NT2/D1 (cell line): ENCODE data around the gene CLTC.

Experiments used
- DNase-seq: peaks from one replicate; pipeline ENCODE4 v3.0.0-alpha.2; 2011; ENCODE audit warnings: low read depth, low spot score
- H3K27me3 ChIP-seq: 2 replicates; pipeline ENCODE4 v1.6.0; 2011; ENCODE audit warnings: mild to moderate bottlenecking; ENCODE audit not compliant: insufficient read length, insufficient read depth
- H3K36me3 ChIP-seq: 2 replicates; pipeline ENCODE4 v1.6.1; 2011; ENCODE audit warnings: mild to moderate bottlenecking, low read length, mixed read lengths; ENCODE audit not compliant: insufficient read depth, insufficient read length
- H3K4me1 ChIP-seq: 2 replicates; pipeline ENCODE4 v1.5.1; 2011; ENCODE audit not compliant: insufficient read depth, insufficient read length
- H3K4me3 ChIP-seq: 2 replicates; pipeline ENCODE4 v1.5.1; 2011; ENCODE audit warnings: low read depth; ENCODE audit not compliant: insufficient read length
- H3K9ac ChIP-seq: 2 replicates; pipeline ENCODE4 v1.6.0; 2011; ENCODE audit warnings: low read depth; ENCODE audit not compliant: insufficient read length
- H3K9me3 ChIP-seq: 2 replicates; pipeline ENCODE4 v1.5.1; 2011; ENCODE audit warnings: mild to moderate bottlenecking, low read length; ENCODE audit not compliant: insufficient read depth
- SUZ12 ChIP-seq: IDR thresholded peaks from 2 replicates; pipeline ENCODE4 v1.6.1; 2011; ENCODE audit not compliant: insufficient read length, insufficient read depth; ENCODE audit errors: extremely low read depth
- YY1 ChIP-seq: IDR thresholded peaks from 2 replicates; pipeline ENCODE4 v1.6.1; 2011; ENCODE audit not compliant: insufficient read length, insufficient read depth
- ZNF274 ChIP-seq: IDR thresholded peaks from 2 replicates; pipeline ENCODE4 v1.6.1; 2011; ENCODE audit warnings: mild to moderate bottlenecking, low read depth, low read length

CLTC gene

DNA sequence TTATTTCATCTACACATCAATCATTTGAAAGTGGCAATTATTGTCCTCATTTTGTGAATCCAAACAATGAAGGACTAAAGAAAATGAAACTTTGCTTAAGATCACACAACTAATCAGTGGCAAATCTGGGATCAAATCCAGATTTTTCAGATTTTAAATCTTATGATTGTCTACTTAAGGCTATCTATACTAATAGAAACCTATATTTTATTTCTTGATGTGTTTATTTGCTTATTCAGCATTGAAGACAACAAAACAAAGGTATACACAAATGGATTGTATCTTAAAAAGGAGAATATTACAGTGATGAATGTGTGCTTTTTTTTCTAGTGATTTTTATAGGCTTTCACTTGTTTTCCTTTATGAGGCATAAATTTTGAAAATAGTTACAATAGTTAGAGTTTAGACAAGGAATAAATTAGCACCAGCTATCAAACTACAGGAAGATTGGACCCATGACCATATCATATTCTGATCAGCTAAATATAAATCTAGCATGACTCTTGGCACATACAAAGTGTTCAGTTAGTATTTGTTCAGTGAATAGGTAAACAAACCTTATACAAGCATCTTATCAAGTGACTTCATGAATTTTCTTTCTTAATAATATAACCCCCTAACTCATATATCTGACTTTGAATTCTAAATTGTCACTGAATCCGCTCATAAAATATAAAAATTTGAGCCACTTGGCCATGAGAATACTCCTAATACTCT, 108.3 kb downstream of the CLTC start:
- Histone ChIP-seq H3K4me3 (no peak overlapping the region), H3K27me3 (no peaks in the 10 kb centered on the region), H3K36me3 (peaks cover 6% of the 10 kb centered on the region), H3K9ac (no peak overlapping the region), H3K4me1 (no peaks in the 10 kb centered on the region), H3K9me3 (no peaks in the 10 kb centered on the region)
- no peak for TF ChIP-seq ZNF274
- TF ChIP-seq SUZ12 = no peak
- TF ChIP-seq YY1 = no peak
- DNase-seq = no peak

DNA sequence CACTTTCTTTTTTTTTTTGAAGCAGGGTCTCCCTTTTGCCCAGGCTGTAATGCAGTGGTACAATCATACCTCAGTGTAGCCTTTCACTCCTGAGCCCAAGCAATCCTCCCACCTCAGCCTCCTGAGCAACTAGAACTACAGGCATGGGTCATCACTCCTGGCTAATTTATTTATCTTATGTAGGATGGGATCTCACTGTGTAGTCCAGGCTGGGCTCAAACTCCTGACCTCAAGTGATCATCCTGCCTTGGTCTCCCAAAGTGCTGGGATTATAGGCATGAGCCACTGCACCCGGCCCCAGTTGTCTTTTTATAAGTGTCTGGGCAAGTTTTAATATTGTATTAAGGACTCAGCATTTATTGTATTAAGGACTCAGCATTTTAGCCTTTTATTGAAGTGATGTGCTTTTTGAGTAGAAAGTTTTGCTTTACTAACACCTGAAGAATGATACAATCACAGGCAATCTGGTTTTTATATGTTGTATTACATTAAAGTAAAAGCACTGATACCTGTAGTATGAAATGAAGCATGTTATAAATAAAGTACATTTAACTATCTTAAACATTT, 110.7 kb downstream of the CLTC start:
- Histone ChIP-seq H3K27me3 (no peaks in the 10 kb centered on the region), H3K9me3 (no peaks in the 10 kb centered on the region), H3K9ac (no peak overlapping the region), H3K4me1 (no peaks in the 10 kb centered on the region), H3K4me3 (no peak overlapping the region), H3K36me3 (peaks cover 13% of the 10 kb centered on the region)
- TF ChIP-seq ZNF274 (no peak), YY1 (no peak), SUZ12 (no peak)
- DNase-seq = no peak

DNA sequence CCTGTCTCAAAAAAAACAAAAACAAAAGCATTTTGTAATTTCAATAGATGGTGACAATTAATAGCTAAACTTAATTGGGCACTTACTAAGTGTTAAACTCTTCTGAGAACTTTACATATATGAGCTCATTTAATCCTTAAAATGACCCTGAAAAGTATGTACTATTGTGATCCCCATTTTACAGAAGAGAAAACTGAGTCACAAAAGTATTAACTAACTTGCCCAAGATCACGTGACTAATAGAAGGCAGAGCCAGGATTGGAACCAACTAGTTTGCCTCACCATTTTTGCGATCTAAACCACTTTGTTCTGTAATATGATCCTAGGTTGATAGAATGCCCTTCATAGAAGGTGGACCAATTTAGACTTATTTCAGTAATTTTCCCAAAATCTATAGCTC, 114.0 kb downstream of the CLTC start:
- Histone ChIP-seq H3K9ac (no peak overlapping the region), H3K9me3 (no peaks in the 10 kb centered on the region), H3K36me3 (peaks cover 31% of the 10 kb centered on the region), H3K27me3 (no peaks in the 10 kb centered on the region), H3K4me3 (no peak overlapping the region), H3K4me1 (no peaks in the 10 kb centered on the region)
- DNase-seq = no peak
- no peak for TF ChIP-seq SUZ12
- no peak for TF ChIP-seq ZNF274
- TF ChIP-seq YY1 = no peak

DNA sequence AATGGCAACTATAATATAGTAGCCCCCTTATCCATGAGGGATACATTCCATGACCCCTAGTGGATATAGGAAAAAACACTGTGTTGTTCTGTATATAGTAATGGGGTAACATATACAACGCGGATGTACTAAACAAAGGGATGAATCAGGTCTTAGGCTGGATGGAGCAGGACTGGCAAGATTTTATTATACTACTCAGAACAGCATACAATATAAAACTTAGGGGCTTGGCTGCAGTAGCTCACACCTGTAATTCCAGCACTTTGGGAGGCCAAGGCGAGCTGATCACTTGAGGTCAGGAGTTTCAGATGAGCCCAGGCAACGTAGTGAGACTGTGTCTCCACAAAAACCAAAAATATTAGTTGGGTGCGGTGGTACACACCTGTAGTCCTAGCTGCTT, 114.5 kb downstream of the CLTC start:
- no peak overlapping the region for H3K9ac ChIP-seq
- H3K4me1 ChIP-seq = no peaks in the 10 kb centered on the region
- no peak overlapping the region for H3K4me3 ChIP-seq
- H3K9me3 ChIP-seq = no peaks in the 10 kb centered on the region
- no peaks in the 10 kb centered on the region for H3K27me3 ChIP-seq
- H3K36me3 ChIP-seq = peaks cover 31% of the 10 kb centered on the region
- no peak for TF ChIP-seq SUZ12
- TF ChIP-seq ZNF274 = no peak
- TF ChIP-seq YY1 = no peak
- no peak for DNase-seq

DNA sequence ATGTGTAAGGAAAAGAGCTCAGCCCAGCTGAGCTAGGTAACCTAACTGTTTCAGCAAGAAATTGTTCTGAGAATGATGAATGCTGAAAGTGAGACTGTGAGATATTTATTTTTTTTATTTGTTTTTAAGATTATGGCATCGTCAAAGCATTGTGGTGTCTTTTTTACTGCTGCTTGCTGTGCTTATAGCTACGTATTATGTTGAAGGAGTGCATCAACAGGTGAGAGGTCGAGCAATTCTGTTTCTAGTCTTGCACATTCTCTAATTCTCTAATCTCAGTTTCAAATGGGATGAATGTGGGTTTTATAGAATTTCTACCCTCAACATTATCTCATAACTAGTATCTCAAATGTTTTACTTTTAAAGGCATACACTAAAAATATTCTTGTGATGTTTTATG, 117.6 kb downstream of the CLTC start:
- no peak for DNase-seq
- H3K9ac ChIP-seq = no peak overlapping the region
- H3K27me3 ChIP-seq = no peaks in the 10 kb centered on the region
- TF ChIP-seq SUZ12 (no peak), ZNF274 (no peak), YY1 (no peak)
- peaks cover 38% of the 10 kb centered on the region for H3K36me3 ChIP-seq
- H3K9me3 ChIP-seq = peaks cover 5% of the 10 kb centered on the region
- H3K4me1 ChIP-seq = no peaks in the 10 kb centered on the region
- no peak overlapping the region for H3K4me3 ChIP-seq

DNA sequence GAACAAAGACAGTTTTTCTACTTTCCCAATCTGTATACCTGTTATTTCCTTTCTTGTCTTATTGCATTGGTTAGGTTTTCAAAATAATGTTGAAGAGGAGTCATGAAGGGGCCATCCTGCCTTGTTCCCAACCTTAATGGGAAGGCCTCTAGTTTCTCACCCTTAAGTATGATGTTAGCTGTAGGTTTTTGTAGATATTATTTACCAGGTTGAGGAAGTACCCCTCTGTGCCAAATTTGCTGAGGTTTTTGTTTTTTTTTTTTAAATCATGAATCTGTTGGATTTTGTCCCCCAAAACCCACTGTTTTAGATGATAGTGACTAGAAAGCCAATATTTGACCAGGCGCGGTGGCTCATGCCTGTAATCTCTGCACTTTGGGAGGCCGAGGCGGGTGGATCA, 124.1 kb downstream of the CLTC start:
- TF ChIP-seq SUZ12 = no peak
- TF ChIP-seq ZNF274 = no peak
- no peak for TF ChIP-seq YY1
- no peak for DNase-seq
- Histone ChIP-seq H3K4me3 (no peak overlapping the region), H3K9me3 (peaks cover 20% of the 10 kb centered on the region), H3K36me3 (peaks cover 21% of the 10 kb centered on the region), H3K4me1 (no peaks in the 10 kb centered on the region), H3K27me3 (no peaks in the 10 kb centered on the region), H3K9ac (no peak overlapping the region)

DNA sequence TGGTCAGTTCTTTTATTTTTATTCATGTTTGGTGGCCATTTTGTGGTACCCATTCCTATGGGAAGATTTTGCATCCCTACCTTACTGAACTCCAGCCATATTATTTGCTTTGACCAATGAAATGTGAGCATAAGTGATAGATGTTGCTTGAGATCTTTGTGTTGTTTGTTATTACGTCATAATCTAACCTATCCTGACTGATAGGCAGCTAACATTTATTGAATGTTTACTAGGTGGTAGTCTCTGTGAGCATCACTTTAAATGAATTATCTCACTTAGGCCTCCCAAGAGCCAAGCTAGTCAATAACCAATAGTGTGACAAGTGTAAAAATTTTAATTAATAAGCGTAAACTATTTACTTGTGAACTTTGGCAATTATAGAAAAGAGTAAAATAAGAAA, 125.3 kb downstream of the CLTC start:
- no peak for DNase-seq
- Histone ChIP-seq H3K9ac (no peak overlapping the region), H3K27me3 (no peaks in the 10 kb centered on the region), H3K9me3 (peaks cover 20% of the 10 kb centered on the region), H3K36me3 (peaks cover 20% of the 10 kb centered on the region), H3K4me3 (no peak overlapping the region), H3K4me1 (no peaks in the 10 kb centered on the region)
- TF ChIP-seq YY1 = no peak
- TF ChIP-seq SUZ12 = no peak
- no peak for TF ChIP-seq ZNF274
